Esophagus squamous epithelium (tissue), 5 donors: ENCODE measurements around the gene CPSF6. TPM values are rescaled to one million over a fixed set of nuclear protein-coding genes. Genes with fewer than 3 reads are reported as not detected.

Source experiments
- DNase-seq: peaks from one replicate; lab custom pipeline; 2025; lab: John Stamatoyannopoulos, UW
- H3K27ac ChIP-seq, 4 donors: fragments of 200-600 bp; sonication (generic); one replicate each; pipeline ENCODE4 v1.5.1; 2016 to 2019; ENCODE audit warnings: mild to moderate bottlenecking in 1 of 4
- H3K27me3 ChIP-seq, 4 donors: fragments of 200-600 bp; sonication (generic); 1 replicate in 3 of 4; 2 replicates in 1 of 4; pipeline versions ENCODE4 v1.5.1 to v1.6.0; 2017 to 2021; ENCODE audit warnings: antibody characterized with exemption in 1 of 4
- H3K36me3 ChIP-seq, 3 donors: fragments of 200-600 bp; sonication (generic); one replicate each; pipeline ENCODE4 v1.5.1; 2016 to 2019
- H3K4me1 ChIP-seq, 3 donors: fragments of 200-600 bp; sonication (generic); one replicate each; pipeline ENCODE4 v1.5.1; 2017 to 2019
- H3K4me3 ChIP-seq, 4 donors: fragments of 200-600 bp; sonication (generic); 1 replicate in 3 of 4; 2 replicates in 1 of 4; pipeline ENCODE4 v1.5.1; 2016 to 2019; ENCODE audit warnings: mild to moderate bottlenecking in 2 of 4, moderate library complexity in 1 of 4
- H3K9me3 ChIP-seq, 3 donors: fragments of 200-600 bp; sonication (generic); one replicate each; pipeline ENCODE4 v1.5.1; 2016 to 2019
- POLR2A ChIP-seq, 4 donors: fragments of 450-650 bp; IDR thresholded peaks; one replicate each; pipeline ENCODE4 v1.6.1; 2017; ENCODE audit warnings: antibody characterized with exemption in 4 of 4, mild to moderate bottlenecking in 4 of 4, moderate library complexity in 3 of 4
- WGBS, 2 donors: methylation state at CpG; one replicate each; pipeline ENCODE4 v1.1.5; 2018; 5-methylcytosine and 5-hydroxymethylcytosine counted together
- intact Hi-C: fragments of 100-400 bp; cut with DNase I; formaldehyde crosslinking; loops from one replicate; pipeline ENCODE4 v1.15.0; 2022
- total RNA-seq, 4 donors: library from RNA; depleted of rRNA; stranded (reverse); fragments of >200 nt; gene quantifications; one replicate each; pipeline ENCODE4 v1.1.0, GENCODE V29; 2016
- TF ChIP-seq, protein P1 (sequence below), 6 experiments: fragments of 450-650 bp in 4 of 6; fragments of 200-600 bp in 2 of 6; sonication (generic) in 2 of 6; IDR thresholded peaks; one replicate each; pipeline ENCODE4 v1.5.1; 2016 to 2019; ENCODE audit warnings: antibody characterized with exemption in 6 of 6, mild to moderate bottlenecking in 4 of 6, moderate library complexity in 4 of 6
- donor health status: DM: yes; HTN: yes; CAD: no.

CPSF6 gene
- total RNA-seq, 4 donors from 2014 or later, result 16.5 to 34.3 (median 20.5) TPM

DNA sequence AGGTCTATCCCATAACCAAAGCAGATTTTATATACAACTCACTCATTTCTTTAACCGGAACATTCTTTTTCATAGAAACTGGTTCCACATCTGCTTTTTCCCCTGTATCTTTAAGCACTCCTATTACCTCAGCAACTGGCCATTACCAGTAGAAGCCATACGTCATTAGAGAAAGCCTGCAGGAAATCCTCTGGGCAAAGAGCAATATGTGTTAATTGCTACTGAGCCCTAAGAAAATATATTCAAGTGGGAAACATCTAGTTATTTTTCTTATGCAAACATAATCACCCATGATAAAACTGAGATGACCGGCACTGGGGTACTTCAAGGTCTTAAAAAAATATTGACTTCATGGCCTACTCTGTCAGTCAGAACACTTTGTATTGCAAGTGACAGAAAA is 28.2 kb upstream of the CPSF6 start:
- Histone ChIP-seq H3K4me1 (no peaks in the 10 kb centered on the region), H3K36me3 (no peaks in the 10 kb centered on the region), H3K9me3 (no peaks in the 10 kb centered on the region), H3K4me3 (no peak overlapping the region), H3K27ac (no peak overlapping the region), H3K27me3 (no peaks in the 10 kb centered on the region)
- WGBS, 2 donors, result 55 to 74% methylated on average over 3 of the region's 3 CpGs
- intact Hi-C loops, result no loop called here
- TF ChIP-seq, protein P1, sequence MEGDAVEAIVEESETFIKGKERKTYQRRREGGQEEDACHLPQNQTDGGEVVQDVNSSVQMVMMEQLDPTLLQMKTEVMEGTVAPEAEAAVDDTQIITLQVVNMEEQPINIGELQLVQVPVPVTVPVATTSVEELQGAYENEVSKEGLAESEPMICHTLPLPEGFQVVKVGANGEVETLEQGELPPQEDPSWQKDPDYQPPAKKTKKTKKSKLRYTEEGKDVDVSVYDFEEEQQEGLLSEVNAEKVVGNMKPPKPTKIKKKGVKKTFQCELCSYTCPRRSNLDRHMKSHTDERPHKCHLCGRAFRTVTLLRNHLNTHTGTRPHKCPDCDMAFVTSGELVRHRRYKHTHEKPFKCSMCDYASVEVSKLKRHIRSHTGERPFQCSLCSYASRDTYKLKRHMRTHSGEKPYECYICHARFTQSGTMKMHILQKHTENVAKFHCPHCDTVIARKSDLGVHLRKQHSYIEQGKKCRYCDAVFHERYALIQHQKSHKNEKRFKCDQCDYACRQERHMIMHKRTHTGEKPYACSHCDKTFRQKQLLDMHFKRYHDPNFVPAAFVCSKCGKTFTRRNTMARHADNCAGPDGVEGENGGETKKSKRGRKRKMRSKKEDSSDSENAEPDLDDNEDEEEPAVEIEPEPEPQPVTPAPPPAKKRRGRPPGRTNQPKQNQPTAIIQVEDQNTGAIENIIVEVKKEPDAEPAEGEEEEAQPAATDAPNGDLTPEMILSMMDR (IDR thresholded peaks at IDR 0.05), result no peak
- TF ChIP-seq POLR2A (IDR thresholded peaks at IDR 0.05), result no peak
- no peak for DNase-seq

- Histone ChIP-seq H3K4me3 (no peak overlapping the region), H3K27me3 (no peaks in the 10 kb centered on the region), H3K36me3 (no peaks in the 10 kb centered on the region), H3K27ac (no peak overlapping the region), H3K4me1 (no peaks in the 10 kb centered on the region), H3K9me3 (no peaks in the 10 kb centered on the region)
- no peak for DNase-seq
- WGBS, 2 donors, result 74 to 100% methylated on average over 1 of the region's 1 CpG
- intact Hi-C loops, result no loop called here
- no peak for TF ChIP-seq POLR2A (IDR thresholded peaks at IDR 0.05)
- TF ChIP-seq, protein P1 (IDR thresholded peaks at IDR 0.05), result no peak
Observed at GRCh38 chr12:69214169-69214568, 25.2 kb upstream of the CPSF6 start.

DNA sequence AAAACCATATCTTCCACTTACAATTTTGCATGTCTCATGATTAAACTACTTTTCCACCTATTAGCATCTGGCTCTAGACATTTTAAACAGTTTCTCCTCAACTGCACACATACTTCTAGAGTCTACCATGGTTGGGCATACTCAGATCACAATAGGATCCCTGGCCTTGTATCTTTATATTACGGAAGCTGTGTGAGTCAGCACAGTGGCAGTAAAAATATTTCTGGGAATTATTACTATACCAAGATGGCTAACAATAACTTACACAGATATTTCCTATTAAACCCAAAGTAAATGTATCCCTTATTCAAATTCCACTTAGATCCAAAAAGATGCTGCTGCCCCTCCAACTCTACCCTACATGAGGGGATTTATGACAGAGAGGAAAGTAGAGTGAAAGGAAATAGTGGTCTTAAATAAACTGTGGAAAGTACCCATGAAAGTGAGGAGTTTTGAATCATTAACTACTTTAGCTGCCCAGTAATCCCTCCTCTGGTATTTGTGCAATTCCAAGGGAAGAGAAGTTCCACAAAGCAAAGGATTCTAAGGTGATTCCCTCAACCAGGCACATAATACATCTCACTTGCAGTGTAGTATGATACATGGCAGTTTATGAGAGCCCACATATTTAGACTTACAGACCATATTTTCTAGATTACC is 14.0 kb upstream of the CPSF6 start:
- H3K4me3 ChIP-seq, result no peak overlapping the region
- intact Hi-C loops, result no loop called here

GRCh38 chr12:69231479-69231878 is 7.9 kb upstream of the CPSF6 start:
- intact Hi-C loops, result no loop called here
- no peak for TF ChIP-seq POLR2A (IDR thresholded peaks at IDR 0.05)
- TF ChIP-seq, protein P1 (IDR thresholded peaks at IDR 0.05), result no peak
- DNase-seq, result no peak

More for the DNA sequence above, 14.0 kb upstream of the CPSF6 start:
- no peaks in the 10 kb centered on the region for H3K4me1 ChIP-seq
- DNase-seq, result no peak
- no peaks in the 10 kb centered on the region for H3K27me3 ChIP-seq
- no peaks in the 10 kb centered on the region for H3K9me3 ChIP-seq
- WGBS, 2 donors, result 73 to 92% methylated on average over 1 of the region's 1 CpG
- no peak overlapping the region for H3K27ac ChIP-seq
- TF ChIP-seq, protein P1 (IDR thresholded peaks at IDR 0.05), result no peak
- TF ChIP-seq POLR2A (IDR thresholded peaks at IDR 0.05), result no peak
- no peaks in the 10 kb centered on the region for H3K36me3 ChIP-seq

GRCh38 chr12:69238589-69239351 is 599 bp upstream of the CPSF6 start:
- intact Hi-C loops, result no loop called here
- TF ChIP-seq, protein P1 (IDR thresholded peaks at IDR 0.05), result no peak
- TF ChIP-seq POLR2A (IDR thresholded peaks at IDR 0.05), result no peak
- Histone ChIP-seq H3K27ac (peak overlapping the region; percentile 87 to 100 (median 98)), H3K9me3 (no peaks in the 10 kb centered on the region), H3K36me3 (no peaks in the 10 kb centered on the region), H3K4me3 (peak overlapping the region; percentile 65 to 98 (median 91)), H3K4me1 (peaks cover 9 to 44% (median 25%) of the 10 kb centered on the region in 3 donors), H3K27me3 (no peaks in the 10 kb centered on the region)
- 14 to 15% methylated on average over 16 of the region's 16 CpGs for WGBS, 2 donors
- no peak for DNase-seq

More at GRCh38 chr12:69231479-69231878, 7.9 kb upstream of the CPSF6 start:
- H3K27me3 ChIP-seq, result no peaks in the 10 kb centered on the region
- H3K4me3 ChIP-seq, result no peak overlapping the region
- no peak overlapping the region for H3K27ac ChIP-seq
- H3K36me3 ChIP-seq, result no peaks in the 10 kb centered on the region
- H3K9me3 ChIP-seq, result peaks cover 0 to 11% (median 10%) of the 10 kb centered on the region in 3 donors
- H3K4me1 ChIP-seq, result no peaks in the 10 kb centered on the region
